COLO829 (cell line): ENCODE measurements around the gene WDR33.

Experiments used
- DNase-seq: peaks from one replicate; pipeline ENCODE4 v3.0.0; 2012; ENCODE audit warnings: low spot score

The WDR33 gene

GRCh38 chr2:127672341-127673224, 138.4 kb downstream of the WDR33 start:
- DNase-seq = no peak

DNA sequence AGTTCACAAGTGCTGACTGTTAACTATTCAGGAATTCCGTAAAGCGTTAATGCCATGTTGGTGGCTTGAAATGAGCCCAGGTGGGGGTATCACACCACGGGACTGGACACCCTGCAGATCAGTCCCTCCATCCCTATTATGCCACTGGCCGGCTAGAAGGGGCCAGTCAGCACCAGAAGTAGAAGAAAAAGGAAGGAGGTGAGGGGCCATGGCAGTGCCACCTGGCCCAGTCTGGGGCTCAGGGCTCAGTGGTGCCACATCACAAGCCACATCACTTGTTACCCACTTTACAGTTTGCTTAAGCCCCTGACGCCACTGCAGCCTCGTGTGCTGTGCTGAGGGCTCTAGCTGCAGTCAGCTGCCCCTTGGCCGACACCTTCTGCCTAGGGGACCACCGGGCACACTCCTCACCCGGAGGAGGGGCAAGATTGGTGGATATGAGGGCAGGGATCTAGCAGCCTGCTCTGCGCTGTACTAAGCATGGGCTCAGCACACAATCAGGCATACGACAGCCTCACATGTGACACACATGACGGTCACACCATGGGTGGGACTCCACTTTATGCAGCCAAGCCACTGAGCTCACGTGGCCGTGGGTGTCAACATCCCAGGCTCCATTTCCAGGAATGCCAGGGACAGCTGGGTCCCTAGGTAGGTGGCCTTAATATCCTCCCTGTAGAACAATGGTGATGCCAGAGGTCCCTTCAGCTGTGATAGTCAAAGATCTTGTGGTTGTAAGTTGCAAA, 139.2 kb downstream of the WDR33 start:
- no peak for DNase-seq

DNA sequence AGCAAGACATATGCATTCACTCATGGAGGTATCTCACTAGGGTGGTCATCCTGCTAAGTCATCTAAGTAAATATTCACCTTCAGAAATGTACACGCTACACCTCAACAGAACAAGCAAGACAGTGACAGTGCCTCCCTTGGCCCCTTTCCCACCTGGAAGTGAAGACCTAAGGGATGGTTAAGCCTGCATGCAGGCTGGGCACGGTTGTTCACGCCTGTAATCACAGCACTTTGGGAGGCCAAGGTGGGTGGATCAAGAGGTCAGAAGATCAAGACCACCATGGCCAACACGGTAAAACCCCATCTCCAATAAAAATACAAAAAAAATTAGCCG, 140.0 kb downstream of the WDR33 start:
- no peak for DNase-seq

- DNase-seq = no peak
These were observed 140.7 kb downstream of the WDR33 start for GRCh38 chr2:127670055-127670956.

- no peak for DNase-seq
These were observed 141.9 kb downstream of the WDR33 start for GRCh38 chr2:127669056-127669455.

DNA sequence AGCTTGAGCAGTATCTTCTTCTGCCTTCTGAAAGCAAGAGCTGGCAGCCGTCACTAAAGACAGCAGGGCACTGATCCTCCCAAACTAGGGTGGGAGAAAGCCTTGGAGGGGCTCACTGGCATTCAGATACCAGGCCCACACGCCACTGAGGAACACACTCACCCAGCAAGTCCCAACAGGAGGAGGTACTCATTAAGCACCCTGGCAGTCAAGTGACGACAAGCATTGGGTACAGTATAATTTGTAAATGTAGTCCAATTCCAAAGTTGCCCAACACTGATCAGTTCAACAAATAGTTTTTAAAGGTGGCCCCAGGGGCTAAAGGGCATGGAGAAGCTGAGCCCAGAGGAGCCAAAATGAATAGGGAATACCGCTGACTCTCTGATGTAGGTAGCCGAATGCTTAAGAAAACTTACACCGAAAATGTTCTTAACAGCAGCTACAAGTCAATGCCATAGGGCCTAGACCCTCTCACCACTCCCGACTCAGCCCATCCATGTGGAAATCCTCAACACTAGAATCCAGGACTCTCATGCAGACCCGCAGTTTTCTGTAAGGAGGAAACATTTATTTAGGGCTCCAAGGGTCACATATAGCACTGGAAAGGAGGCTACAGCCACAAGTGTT, 145.6 kb downstream of the WDR33 start:
- no peak for DNase-seq

DNA sequence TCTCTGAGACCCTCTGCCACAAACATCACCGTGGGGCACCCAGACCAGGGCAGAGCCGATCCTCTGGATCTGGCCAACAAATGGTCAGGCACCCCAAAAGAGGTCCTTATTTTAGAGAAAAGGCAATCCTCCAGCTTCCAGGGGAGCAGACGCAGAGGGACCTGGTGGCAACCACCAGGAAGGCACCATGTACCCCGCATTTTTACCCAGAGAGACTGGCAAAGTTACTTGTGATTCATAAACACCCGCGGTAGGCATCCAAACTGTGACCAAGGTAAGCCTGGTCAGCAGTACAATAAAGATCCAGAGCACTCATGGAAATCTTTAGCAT, 146.1 kb downstream of the WDR33 start:
- no peak for DNase-seq

GRCh38 chr2:127664065-127664894, 146.7 kb downstream of the WDR33 start:
- no peak for DNase-seq

GRCh38 chr2:127663566-127664064, 147.4 kb downstream of the WDR33 start:
- DNase-seq = no peak

DNA sequence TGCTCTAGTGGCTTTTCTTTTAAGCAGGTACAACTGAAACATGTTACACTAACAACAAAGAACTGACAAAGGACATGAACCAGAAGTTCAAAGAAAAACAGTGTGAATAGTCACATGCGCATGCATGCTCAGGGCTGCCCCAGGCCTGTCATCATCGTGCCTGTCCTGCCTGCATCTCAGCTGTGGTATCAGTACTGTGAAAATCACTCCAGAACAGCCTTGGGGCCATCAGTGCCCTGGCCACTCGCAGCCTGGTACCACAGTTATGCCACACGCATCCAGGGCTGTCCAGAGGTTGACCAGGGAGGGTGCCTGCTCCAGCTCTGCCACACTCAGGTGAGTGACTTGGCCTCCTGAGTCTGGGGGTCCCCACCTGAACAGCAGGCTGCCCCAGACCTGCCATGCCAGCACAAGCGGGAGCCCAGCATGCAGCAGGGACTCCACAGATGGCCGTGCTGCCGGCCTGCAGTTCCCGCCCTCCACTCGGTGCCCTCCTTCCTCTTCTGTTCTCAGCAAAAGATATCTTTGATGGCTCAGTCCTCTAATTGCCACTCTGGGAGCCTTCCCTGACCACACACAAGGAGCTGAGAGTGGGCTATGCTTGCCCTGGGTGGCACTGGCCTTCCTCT, 147.9 kb downstream of the WDR33 start:
- no peak for DNase-seq

DNA sequence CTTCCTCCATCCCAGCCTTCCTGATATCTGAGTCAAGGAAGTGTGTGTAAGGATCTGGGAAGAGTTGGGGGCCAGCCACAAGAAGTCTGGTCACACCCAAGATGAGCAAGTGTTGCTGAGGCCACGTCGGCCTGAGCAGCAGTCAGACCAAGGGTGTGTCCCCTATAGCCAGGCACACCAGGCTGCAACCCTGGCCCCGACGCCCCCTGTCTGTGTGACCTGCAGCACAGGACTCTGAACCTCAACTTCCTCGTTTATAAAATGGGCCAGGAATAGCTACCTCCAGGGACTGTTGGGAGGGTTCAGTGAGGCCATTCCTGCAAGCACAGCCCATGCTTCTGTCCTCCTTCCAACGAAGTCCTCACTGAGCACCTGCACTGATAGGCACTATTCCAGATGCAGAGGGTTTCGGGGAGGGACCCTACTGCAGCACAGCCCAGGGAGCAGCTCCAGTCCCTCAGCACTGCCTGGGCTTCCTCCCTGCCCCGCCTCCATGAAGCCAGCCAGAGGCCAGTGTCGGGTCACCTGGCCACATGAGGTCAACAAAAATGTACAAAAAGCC, 148.9 kb downstream of the WDR33 start:
- DNase-seq = no peak

DNA sequence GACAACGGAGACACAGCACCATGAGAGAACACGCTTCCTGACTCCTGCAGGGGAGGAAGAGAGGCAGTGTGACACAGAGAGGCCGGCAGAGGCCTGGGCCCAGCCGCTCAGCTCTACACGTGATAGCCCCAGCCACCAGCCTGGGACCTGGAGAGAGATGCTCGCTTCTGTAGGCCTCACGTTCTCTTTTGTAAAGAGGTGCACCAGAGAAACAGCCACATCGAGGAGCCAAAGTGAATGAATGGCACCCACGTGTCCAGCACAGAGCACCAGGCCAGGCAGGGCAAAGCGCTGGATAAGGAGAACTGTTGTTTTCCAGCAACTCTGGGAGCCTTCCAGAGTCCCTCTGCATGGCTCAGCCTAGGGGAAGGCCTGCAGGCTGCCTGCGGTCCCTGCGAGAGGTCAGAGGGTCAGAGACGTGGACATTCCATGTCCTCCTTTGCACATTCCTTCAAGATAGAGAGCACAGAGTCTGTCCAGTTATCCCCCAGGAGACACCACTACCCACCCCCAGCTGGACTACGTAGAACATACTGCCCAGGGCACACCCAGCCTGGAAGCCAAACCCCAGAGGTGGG, 149.8 kb downstream of the WDR33 start:
- no peak for DNase-seq

GRCh38 chr2:127660291-127660578, 150.7 kb downstream of the WDR33 start:
- DNase-seq = no peak

- no peak for DNase-seq
These were observed 151.3 kb downstream of the WDR33 start for GRCh38 chr2:127659408-127660290.

DNA sequence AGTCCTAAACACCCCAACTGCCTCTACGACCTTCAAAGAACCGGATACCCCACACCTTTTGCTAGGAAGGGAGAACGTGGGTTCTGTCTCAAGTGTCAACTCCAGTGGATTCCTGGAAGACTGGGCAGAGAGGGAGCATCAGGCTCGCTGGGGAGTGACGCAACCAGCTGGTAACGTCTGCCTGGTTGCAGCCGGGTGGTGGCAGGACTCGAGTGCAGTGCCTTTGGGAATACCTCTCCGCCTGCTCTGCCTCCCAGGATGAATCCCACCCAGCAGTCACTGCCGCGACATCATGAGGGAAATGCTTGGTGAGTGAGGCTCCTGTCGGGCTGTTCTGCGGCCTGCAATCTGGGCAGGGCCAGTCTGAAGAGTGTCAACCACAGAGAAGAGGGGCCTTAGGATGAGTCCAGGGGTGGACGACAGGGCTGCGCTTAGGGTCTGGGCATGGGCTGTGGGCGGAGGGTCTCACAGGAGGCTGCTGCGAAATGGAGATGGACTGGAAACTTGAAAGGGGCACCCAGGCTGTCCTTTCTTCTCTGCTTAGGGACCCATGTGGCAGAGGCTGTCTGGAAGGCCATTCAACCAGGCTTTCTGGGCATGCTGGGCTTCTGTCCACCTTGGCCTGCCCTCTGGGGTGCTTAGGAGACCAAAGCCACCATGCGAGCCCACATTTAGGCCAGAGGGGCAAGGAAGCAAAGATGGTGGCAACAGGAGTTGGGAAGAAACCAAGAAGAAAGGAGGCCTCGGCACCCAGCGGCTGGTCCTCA, 152.1 kb downstream of the WDR33 start:
- no peak for DNase-seq

- DNase-seq = no peak
These were observed 152.8 kb downstream of the WDR33 start for GRCh38 chr2:127658146-127658545.

DNA sequence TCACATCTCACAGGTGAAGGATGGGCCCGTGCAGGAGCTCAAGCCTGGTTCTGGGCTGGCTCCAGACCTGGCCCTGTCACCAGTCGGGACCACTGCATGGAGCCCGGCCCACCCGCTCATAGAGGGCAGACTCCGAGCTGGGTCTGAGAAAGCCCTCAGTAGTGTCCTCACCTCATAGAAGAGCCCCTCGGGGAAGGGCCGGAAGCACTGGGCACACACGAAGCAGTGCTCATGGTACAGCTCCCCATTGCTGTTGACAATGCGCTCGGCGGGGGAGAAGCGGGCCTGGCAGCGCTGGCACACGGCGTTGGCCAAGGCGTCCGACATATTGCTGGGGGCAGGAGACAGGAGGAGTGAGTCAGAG, 153.8 kb downstream of the WDR33 start:
- no peak for DNase-seq

DNA sequence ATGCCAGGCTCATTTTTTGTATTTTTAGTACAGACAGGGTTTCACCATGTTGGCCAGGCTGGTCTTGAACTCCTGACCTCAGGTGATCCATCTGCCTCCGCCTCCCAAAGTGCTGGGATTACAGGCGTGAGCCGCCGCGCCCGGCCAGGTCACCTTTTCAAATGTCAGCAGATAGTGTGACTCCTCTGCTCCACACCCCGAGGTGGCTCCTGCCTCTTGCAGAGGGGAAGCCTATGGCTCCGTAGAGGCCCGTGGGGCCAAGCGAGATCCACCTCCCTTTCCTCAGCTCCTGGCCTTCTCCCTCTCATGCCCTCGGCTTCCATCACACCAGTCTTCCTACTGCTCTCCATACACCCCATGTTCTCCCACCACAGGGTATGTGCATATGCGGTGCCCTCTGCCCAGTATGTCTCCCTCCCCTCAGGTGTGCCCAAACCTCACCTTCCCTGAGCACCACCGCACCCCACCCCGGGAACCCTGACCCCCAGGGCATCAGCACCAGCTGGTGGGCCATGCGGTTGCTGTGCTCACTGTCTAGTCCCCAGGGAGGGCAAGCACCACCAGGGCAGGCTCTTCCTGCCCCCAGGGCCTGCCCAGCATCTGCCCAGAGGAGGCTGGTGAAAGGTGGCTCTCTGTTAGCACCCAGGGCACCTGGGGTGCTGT, 154.3 kb downstream of the WDR33 start:
- DNase-seq = no peak
